GM19099 (cell line): ENCODE results near the gene ANKMY1.

Experiments used
- POLR2A ChIP-seq: IDR thresholded peaks from 3 replicates; pipeline ENCODE4 v1.6.1; 2011; ENCODE audit warnings: low read depth; ENCODE audit not compliant: insufficient read length; ENCODE audit errors: extremely low read depth

Gene ANKMY1

GRCh38 chr2:240567872-240568677, 10.3 kb upstream of the ANKMY1 start, which contains the start of gene RNPEPL1:
TSS of gene RNPEPL1 (plus strand) at chr2:240568484. CDS start at chr2:240568587, 103 bp downstream.
- no peak for TF ChIP-seq POLR2A

DNA sequence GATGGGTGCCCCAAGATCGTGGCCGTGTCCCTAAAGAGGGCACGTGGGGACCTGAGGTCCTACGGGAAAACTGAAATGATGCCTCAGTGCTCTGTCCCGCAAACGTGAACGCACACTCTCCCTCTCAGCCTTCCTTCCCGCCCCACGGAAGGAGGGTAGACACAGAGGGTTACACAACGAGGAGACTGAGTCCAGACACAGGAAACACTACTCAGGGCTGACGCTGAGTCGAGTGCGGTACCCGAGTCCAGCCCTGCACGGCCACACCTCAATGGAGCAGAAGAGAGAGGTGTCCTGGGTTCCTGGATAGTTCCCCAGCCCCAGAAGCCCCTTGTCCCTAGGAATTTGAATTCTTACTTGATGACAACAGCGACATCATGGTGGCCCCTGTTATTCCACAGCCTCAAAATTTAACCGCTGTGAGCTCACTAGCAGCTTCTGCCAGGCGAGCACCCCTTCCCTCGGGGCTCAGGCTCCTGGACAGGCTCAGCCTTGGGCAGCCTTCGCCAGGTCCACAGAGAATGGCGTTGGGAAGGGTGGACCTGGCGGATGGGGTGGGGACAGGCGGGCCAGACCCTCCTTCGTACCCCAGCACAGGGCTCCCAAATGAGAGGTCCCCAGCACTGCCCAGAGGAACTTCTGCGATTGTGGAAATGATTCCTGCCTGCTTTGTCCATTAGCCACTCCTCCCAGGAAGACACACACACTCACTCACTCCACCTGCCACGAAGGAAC, 9.5 kb upstream of the ANKMY1 start:
- TF ChIP-seq POLR2A: no peak

DNA sequence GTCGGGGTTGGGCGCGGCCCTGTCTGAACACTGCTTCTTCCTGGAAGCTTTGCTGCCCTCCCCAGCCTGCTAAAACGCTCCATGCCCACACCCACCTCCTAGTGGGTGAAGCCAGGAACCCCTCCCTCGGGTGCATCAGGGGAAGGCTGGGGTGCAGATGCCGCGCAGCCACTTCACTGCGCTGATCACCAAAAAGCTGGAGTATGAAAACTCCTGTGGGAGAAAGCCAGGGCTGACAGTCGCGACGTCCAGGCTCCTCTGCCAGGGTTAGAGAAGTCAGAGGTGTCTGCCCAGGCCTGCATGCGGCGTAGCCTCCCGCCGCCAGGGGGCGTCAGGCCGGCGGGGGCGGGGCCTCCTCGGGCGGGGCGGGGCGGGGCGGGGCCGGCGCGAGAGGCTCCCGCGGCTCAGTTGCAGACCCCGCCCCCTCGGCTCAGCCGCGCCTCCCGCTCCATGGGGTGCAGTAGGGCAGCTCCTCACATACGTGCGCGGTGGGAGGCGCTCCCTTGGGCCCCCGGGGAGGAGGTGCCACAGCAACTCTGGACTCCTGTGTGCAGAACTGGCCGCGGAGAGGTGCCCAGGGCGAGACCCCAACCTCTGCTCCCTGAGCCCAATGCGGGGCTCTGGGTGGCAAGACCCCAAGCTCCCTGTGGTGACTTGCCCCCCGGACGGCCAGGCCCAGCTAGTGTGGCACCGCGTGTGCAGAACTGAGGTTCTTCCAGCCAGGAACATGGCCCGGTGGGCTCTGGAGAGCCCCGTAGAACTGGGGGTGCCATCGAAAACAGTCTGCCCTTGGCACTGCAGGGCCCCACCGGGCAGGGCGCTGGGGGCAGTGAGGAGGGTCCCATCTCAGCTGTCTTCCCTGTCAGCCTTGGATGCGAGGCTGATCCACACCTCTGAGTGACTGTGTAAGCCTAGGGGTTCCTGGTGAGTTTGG, 8.7 kb upstream of the ANKMY1 start:
- TF ChIP-seq POLR2A: peak; percentile 53

DNA sequence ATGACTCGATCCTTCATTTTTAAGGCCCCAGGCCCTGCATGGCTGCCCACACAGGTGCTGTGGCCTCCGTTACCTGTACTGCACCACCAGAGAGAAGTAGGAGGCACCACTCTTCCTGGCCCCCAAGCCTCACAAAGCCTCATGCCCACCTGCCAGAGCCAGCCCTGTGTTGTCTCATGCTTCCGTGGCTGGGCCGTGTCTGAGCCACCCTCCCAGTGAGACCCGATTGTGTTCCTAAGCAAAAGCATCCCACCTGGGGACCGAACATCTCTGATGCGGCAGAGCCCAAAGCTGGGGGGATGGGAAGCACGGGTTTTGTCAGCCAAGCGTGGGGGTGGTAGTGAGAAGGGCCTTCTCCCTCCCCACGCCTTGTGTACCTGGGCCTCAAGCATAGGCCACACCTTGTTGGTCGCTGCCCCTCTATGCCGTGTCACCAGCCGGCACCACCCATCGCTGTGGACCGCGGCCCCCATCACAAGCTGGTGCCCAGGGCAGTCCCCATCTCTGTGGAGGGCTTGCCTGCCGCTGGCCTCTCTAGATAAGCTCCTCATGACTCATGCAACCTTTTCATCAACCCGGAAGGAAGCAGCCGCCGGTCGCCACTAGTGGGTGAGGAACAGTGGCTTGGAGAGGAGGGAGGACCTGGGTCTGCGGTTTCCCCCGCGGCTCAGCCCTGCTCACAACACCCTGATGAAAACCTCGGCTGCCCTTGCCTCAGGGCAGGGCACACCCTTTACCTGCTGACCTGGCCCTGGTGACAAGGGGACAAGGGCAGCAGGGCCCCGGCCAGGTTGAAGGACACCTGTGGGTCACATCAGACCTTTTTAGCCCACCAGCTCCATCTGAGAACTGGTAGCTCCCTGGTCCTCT, 7.8 kb upstream of the ANKMY1 start:
- peak; percentile 64 for TF ChIP-seq POLR2A

- TF ChIP-seq POLR2A: peak; percentile 16
Observed at GRCh38 chr2:240564561-240565332, 7.0 kb upstream of the ANKMY1 start.

DNA sequence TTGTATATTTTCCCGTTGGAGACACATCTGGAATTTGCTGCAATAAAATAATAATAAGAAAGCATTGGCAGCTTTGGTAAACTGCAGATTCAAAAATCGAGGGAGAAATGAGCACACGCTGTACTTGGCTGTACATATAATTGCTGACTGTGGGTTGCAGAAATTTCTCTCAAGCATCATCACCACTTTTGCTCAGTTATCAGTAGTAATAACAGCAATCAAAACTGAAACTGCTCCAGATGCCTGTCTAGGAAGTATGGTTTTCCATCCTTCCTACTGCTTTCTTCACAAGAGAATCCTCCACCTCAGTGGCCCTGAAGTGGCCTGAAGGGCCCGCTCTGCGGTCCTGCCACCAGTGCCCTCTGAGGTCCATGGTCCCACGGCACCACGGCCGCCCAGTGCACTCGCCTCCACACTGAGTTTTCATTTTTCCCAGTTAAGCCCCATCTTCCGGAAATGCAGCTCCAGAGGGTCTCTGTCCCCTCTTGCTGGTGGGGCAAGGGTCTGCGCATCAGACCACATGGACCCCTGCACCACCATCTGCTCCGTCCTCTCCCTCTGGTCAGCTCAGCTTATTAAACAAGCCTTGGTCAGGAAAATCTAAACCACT, 6.3 kb upstream of the ANKMY1 start:
- no peak for TF ChIP-seq POLR2A

GRCh38 chr2:240561325-240561971, 3.7 kb upstream of the ANKMY1 start:
- no peak for TF ChIP-seq POLR2A

GRCh38 chr2:240560480-240561324, 2.9 kb upstream of the ANKMY1 start:
- peak; percentile 95 for TF ChIP-seq POLR2A

GRCh38 chr2:240560084-240560479, 2.3 kb upstream of the ANKMY1 start, which contains the start of gene DUSP28:
TSS of gene DUSP28 (plus strand) at chr2:240560357. CDS start at chr2:240560685, 328 bp downstream.
- peak; percentile 80 for TF ChIP-seq POLR2A

- TF ChIP-seq POLR2A: no peak
Observed at GRCh38 chr2:240559286-240559685, 1.5 kb upstream of the ANKMY1 start.

DNA sequence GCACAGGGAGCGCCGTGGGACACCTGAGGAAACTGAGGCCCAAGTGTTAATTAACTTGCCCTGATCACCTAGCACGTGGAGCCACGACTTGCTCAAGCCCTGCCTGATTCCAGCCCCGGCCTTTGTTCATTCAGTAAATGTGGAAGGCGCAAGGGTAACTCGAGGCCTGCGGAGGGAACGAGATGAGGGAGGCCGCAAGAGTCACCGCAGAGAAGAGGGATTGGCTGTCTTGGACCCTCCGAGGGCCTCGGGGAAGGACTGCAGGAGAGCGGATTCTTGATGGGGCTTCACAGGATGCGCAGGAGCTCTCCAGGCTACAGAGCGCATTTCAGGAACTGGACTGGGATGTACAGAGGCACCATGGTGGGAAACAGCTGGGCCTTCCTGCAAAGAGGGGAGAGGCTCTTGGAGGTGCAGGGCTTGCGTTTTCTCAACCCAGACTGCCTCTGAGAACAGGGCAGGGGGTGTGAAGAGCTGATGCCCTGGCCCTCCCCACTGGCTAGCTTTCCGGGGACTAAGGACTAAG, 511 bp upstream of the ANKMY1 start:
- TF ChIP-seq POLR2A: no peak
